Measurements from ENCODE around the gene IRAK4.
A peak's percentile ranks its signal among the peaks of the same experiment; 100 is the strongest.

The IRAK4 gene

DNA sequence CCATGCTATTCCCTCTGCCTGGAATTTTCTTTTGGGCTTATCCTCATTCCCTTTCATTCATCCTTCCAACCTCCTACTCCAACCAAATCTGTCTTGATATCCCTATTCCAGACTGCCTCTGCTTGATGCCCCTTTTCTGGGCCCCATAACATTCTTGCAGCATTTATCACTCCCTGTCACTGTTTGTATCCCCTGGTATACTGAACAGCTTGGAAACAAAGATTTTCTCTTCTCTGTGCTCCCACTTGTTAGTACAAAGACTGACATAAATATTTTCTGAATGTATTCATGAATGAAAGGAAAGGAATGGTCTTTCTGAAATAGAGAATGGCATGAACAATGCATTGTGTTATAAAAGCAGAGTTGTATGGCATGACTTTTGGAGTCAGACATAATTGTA, 7.5 kb downstream of the IRAK4 start:
- no peak for DNase-seq (ENCODE audit: low read depth, low spot score)

DNA sequence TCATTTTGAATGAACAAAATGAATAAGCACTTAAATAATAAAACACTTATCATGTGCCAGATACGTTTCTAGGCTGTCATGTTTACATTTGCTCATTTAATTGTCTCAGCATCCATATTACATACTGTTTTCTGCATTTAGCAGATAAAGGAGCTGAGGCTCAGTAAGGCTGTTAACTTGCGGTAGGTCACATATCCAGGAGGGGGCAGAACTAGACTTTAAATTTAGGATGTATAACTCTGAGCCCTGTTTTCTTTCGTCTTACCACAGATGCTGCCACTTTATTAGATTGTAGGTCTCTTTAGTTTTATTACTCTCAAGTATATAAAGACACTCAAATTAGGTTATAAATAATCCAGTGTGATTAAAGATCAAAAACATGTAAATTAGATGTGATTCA, 17.7 kb downstream of the IRAK4 start:
- peak; percentile 5 for DNase-seq (ENCODE audit: low read depth, low spot score)

DNA sequence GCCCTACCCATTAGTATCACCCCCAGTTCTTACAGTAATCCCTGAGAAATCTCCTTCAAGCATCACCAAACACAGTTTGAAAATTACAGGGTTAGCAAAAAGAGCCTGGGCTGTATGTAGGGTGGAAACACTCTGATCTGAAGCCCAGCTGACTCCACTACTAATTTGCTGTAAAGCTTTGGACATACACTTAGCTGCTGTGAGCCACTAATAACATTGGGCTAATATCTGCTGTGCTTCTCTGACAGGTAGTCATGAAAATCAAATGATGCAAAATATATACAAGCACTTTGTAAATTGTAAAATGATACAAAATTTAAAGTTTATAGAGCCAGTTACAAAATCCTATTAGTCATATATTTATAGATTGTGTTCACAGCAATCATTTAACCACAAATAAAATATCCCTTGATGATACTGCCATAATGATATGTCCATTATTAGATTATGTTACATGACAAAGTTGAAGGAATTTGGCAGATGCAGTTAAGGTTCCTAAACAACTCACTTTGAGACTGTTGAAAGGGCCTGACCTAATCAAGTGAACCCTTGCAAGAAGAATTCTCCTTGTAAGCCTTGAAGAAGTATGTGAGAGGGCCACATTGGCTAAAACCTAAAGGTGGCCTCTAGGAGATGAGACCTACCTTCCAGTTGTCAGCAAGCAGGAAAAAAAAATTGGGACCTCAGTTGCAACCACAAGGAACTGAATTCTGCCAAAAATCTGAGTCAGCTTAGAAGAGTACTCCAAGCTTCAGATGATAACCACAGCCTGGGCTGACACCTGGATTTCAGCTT, 28.3 kb downstream of the IRAK4 start:
- DNase-seq (ENCODE audit: low read depth, low spot score), result no peak

DNA sequence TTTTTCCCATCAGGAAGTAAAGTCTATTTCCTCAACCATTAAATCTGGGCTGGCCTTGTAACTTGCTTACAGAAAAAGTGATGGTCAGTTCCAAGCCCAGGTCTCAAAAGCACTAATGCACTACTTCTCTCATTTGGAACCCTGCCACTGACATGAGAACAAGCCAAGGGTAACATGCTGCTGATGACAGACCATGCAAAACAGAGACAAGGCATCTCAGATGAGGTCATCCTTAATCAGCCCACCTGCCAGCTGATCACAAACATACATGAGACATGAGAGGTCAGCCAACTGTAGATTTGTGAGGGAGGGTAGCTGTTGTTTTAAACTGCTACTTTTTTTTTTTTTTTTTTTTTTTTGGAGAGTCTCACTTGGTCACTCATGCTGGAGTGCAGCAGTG, 31.2 kb downstream of the IRAK4 start:
- DNase-seq (ENCODE audit: low read depth, low spot score), result no peak

DNA sequence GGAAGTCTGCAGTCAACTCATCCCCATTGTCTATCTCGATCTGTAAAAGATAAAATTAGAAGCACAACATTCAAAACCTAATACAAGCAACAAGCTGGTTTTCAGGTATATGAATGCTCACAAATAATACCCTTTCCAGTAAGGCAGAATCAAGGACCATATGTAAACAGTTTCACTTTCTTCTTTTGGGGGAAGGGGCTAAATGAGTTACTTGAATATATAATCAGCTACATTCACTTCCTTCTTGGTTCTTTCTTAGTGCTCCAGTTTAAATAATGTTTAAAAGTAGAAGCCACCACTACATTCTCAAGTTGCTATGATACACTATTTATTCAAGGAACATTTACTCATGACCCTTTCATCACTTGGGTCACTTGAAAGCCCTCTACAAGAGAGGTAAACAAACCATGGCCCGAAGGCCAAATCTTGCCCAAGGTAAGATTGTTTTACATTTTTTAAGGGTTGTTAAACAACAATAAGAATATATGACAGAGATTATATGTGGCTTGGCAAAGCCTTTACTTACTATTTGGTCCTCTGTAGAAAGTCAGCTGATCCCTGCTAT, 37.0 kb downstream of the IRAK4 start:
- DNase-seq (ENCODE audit: low read depth, low spot score), result no peak

DNA sequence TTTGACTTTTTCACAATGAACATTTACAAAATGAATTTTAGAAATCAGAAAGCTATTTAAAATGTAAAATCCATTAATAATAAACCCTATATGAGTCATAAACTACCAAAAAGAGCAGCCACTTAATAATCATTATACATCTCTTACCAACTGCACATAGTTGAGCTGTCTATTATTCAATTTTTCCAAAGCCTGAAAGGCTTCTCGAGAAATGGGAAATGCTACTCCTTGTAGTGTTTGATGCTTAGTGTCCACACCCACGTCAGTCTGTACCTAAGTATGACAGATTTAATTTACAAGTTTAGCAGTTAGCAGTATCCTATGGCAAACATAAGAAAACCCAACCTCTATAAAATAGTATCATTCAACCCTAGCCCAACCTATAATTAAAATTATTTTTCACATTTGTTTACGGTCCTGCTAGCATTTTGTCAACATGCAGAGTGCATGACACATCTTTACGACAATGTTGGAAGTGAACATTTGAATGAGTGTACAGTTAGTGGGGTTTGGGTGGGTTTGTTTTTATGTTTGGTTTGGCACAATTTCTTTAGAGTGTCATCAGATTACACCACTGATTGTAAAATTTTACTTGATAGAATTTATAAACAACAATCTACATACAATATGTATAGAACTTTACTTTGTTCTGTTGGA, 38.9 kb downstream of the IRAK4 start:
- DNase-seq (ENCODE audit: low read depth, low spot score), result no peak

DNA sequence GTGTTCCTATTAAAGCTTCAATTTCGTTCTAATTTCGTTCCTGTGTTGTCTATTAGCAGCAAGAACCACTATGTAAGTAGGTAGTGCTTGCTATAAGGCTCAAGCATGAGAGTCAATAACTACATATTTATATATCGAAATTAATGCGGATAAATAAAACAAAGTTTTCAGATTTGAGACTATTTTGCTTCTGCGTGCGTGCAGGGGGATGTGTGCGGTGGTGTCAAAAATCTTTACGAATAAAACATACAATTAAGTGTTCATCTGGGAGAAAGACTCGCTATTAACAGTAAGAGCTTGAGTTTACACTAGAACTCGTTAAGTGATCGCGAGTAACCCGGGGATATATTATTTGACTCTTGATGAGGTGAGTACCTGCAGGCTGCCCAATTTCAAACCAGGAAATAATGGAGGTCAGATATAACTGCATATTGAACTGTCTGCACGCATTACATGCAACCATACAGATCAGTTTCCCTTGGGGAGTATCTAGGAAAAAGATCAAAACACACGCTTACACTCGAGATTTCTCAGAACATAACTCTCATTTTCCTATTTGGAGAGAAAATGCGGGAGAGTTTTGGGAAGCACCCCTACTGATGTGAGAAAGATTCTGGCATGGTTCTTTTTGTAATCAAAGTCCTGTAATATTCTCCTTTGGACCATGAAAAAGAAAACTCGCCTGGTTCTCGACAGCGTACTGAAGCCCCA, 46.6 kb downstream of the IRAK4 start:
- no peak for DNase-seq (ENCODE audit: low read depth, low spot score)

DNA sequence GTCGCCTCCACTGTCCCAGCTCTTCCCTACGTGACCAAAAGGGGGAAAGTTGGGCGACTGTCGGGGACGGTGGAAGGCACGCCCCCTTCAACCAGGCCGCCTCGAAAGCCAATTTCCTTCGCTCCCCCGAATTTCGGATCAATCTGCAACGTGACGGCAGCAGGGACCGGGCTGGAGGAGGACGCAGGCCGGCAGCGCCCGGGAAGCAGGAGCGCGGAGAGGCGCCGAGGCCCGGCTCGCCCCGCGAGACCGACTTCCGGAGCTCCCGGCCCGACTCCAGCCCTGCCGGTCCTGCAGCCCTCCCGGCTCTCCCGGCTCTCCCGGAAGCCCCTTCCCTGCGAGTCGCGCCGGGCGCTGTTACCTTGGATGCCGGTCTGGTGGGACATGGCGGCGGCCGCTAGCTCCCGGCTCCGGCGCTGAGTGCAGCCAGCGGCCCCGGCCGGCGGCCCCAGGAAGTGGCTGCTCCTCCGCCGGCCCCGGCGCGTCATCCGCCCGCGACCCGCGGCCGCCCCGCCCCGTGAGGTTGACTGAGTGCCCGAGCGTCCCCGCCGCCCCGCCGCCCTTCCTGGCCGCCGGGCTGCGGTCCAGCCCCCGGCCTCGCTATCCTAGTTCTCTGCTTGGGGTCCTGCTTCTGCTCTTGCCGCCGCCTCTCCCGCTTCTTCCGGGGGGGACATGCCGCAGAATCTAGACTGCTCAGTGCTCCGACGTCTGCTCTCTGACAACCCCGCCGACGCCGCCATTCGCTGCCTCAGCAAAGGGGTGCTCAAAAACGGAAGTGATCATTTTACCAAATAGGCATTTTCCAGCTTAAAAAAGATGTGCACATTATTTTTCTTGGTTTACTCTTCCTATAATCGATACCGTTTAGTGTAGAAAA, 47.3 kb downstream of the IRAK4 start, which contains the start of gene TWF1:
TSS of gene TWF1 (minus strand) at position 458 of the 877 bp plus-strand sequence. CDS start at position 386, 72 bp downstream.
- peak; percentile 83 for DNase-seq (ENCODE audit: low read depth, low spot score)

DNA sequence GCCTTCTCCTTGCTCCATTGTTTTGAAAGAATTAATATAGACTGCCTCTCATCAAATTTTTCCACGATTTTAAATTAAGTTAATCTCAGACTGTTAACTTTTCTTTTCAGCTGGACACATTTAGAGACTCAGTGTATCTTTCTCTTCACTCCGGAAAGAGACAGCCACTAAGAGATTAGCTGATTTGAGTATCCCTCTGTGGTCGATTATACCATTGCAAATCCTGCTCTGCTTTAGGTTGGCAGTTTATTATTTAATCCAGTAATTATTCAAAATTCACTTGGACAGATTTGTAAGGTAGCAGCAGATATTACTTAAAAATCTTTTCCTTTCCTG, 48.0 kb downstream of the IRAK4 start:
- no peak for DNase-seq (ENCODE audit: low read depth, low spot score)

DNA sequence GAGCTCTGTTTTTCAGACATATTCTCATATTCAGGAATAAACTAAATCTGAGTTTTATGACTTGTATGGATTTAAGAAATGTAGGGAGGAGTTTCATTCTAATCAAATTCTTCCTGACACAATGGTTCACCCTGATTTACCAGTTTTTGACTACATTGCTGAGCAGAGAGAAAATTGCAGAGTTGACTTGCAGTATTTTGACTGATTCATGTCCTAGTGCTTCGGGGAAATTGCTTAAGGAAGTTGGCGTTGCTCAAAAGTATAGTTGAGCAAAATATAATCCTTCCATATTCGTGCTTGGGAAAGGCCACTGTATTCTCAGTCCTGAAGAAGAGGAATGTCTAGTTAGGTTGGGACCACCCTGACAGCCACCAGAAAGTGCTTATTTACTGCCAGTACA, 48.6 kb downstream of the IRAK4 start:
- no peak for DNase-seq (ENCODE audit: low read depth, low spot score)

DNA sequence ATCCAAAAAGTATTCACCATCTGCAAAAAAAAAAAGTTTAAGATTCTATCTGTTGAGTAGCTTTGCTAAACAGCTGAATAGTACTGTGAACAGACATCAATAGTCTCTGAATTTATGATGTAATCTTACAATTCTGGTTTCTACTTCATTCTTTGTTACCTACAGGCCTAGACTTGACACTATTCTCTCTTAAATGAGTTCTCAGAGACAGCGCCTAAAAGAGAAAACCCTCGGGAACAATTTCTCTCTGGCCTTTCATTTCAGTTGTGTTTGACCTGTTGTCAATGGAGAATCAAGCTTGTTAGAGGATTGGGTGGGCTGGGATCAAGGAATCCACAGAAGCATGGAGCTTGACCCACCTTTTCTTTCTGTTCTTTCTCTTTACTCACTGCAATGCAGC, 53.3 kb downstream of the IRAK4 start:
- no peak for DNase-seq (ENCODE audit: low read depth, low spot score)

DNA sequence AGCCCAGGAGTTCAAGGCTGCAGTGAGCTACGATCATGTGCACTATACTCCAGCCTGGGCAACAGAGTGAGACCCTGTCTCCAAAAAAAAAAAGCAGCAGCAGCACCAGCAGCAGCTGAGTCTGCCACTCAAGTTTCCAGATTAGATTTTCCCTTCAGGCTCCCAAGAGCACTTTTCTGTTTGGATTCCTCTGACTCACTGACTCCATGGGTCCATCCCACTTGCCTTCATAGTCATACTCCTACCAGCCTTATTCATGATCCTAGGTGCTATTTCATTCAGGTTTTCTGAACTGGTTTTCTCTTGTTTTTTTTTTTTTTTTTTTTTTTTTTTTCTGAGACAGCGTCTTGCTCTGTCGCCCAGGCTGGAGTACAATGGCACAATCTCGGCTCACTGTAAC, 54.2 kb downstream of the IRAK4 start:
- no peak for DNase-seq (ENCODE audit: low read depth, low spot score)

DNA sequence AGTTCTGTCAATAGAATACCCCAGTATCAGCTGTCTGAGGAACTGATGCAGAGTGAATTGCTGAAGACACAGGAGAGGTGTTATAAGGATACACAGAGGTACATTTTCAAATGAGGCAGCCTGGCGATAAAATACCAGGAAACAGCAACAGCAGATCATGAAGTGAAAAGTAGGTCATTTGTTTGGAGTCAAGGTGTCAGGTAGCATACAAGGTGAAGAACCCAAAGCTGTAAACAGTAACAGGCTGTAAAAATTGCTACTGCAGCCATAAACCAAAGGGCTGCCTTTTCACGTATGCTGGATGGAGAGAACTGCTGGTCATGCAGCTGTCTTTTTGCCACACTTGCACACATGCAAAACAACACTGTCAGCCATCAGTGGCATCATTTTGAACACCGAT, 56.7 kb downstream of the IRAK4 start:
- DNase-seq (ENCODE audit: low read depth, low spot score), result no peak

DNA sequence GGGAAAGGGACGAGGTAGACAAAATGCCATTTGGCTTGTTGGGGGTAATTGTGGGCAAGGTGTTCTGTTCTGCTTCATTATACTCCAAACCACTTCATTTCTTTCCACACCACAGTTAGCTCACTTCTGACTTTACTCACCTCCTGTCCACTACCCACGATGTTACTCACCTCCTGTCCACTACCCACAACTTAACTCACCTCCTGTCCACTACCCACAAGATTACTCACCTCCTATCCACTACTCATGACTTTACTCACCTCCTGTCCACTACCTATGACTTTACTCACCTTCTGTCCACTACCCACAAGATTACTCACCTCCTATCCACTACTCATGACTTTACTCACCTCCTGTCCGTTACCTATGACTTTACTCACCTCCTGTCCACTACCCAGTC, 57.4 kb downstream of the IRAK4 start:
- DNase-seq (ENCODE audit: low read depth, low spot score), result no peak

DNA sequence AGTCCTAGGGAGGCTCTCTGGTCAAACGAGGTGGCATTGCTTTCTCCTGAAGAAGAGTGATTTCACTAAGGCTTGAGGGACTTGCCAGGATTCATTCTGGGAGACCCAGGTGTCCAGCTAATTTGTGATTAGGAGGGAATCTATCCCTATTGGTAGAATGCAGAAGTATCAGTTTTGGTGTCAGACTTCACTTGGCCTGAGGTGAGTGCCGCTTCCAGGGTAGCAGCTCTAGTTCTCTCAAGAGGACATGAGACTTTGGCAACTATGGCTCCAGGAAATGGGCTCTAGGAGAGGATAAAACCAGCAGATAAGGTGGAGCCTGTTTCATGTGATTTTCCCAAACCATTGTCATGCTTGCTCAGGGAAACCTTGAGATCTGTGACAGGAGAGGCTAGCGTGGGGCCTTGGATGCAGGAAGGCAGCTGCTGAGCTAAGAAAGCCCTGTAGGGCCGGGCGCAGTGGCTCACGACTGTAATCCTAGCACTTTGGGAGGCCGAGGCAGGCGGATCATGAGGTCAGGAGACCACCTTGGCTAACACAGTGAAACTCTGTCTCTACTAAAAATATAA, 65.5 kb downstream of the IRAK4 start:
- no peak for DNase-seq (ENCODE audit: low read depth, low spot score)

DNA sequence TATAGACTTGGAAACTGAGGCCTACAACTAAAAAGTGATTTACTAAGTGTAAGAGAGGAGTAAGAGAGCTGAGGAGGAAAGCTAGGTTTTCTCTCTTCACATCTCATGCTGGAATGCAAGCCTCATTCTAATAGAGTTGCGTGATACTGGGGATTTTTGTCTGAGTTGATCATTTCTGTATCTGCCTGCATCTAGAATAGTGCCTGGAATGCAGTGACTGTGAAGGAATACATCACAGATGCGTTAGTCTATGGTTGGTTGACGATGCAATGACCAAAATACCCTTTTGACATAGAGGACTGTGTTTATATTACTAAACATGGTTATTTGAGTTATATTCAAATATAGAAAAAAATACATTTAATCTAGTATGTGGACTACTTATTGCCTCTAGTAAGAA, 67.9 kb downstream of the IRAK4 start:
- no peak for DNase-seq (ENCODE audit: low read depth, low spot score)

DNA sequence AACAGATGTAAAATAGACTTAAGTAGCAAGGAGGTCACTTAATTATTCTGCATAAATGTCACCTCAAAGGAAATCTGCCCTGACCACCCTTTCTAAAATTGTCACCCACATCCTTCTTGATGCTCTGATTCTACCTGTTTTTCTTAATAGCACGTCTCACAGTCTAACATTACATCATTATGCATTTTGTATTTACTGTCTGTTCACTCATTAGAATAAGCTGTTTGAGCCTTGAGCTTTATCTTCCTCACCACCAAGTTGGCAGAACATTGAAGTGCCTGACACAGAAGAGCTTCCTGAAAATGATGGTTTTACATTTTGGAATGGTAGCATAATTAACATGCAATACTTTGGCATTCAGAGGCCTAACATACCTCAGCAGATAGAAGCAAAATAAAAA, 68.3 kb downstream of the IRAK4 start:
- no peak for DNase-seq (ENCODE audit: low read depth, low spot score)

DNA sequence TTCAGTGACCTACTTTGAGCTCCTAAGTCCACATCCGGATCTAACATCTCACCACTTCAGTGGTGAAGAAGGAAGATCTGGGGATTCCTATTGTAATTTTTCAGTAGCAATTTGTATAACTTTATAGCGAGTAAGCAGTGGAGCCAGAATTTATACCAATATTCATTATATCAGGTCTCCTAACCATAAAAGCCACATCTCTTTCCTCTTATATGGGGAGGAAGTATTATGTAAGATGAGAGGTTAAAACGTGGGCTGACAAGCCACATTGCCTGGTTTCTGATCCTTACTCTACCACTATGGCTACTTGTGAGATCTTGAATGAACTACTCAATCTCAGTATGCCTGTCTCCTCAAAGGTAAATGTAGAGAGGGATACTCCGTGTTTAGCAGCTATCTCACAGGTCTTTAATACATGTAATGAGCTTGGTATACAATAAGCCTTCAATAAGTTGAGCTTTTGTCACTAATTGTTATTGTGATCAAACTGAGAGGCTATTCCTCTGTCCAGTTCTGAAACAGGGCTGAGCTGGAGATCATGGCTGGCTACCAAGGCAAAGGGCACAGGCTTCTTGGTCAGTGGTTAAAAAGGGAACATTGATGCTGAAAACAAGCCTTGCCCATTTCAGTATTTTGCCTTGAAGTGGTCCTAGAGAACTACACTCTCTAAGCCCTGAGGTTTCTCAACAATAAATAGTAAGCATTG, 73.9 kb downstream of the IRAK4 start:
- DNase-seq (ENCODE audit: low read depth, low spot score), result no peak

DNA sequence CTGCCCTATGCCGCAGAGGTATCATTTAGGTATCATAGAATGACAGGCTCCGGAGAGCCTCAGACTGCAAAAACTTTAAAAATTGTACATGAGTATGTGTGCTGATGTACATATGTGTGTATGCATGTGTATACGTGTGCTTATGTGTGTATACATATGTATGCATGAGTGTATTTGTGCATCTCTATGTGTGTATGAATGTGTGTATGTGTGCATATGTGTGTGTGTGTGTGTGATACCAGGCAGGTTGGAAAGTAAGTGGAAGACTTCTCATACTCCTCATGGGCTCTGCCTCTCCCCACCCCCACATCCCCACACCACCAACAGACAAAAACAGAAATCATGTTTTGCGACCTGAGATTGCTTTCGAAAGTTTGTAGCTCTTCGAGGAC, 76.5 kb downstream of the IRAK4 start:
- no peak for DNase-seq (ENCODE audit: low read depth, low spot score)

DNA sequence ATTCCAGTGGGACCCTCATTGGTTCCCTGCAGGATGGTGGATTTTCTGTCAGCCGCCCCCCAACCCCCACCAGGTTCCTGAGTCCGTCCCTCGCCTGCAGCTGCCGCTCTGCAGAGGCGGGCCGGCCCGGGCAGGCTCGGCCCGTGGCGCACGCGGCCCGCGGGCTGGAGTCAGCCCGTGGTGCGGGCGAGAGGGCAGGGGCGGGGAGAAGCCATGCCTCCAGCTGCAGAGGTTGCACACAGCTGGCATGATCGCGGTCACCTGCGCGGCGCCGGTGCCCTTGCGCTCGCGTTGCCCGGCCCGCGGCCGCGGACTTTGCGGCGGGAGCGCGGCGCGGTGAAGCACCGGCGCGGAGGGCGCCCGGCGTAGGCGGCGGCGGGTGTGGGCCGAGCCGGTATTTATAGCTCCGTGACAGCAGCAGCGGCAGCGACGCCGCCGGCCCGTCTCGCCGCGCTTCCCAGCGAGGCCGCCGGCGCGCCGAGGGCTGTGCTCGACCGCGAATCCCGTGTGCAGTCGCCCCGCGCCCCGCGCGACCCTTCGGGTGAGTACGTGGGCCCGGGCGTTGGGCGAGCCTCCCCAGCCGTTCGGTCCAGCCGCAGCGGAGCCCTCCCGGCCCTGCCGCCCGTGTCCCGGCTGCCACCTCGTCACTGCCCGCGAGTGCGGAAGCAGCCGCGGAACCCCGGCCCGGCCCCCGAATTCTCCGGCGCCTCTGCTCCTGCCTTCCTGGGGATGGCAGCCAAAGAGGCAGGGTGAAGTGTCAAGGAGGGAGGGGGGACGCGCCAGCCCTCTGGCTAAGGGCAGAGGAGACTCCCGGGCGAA, 77.1 kb downstream of the IRAK4 start, which contains the start of gene TMEM117:
TSS of gene TMEM117 (plus strand) at position 426 of the 819 bp plus-strand sequence.
- peak; percentile 45 for DNase-seq (ENCODE audit: low read depth, low spot score)

Data from ELF-1 (cell line).